Measurements from ENCODE around the gene YARS1.
A peak's percentile ranks its signal among the peaks of the same experiment; 100 is the strongest.

YARS1 gene

DNA sequence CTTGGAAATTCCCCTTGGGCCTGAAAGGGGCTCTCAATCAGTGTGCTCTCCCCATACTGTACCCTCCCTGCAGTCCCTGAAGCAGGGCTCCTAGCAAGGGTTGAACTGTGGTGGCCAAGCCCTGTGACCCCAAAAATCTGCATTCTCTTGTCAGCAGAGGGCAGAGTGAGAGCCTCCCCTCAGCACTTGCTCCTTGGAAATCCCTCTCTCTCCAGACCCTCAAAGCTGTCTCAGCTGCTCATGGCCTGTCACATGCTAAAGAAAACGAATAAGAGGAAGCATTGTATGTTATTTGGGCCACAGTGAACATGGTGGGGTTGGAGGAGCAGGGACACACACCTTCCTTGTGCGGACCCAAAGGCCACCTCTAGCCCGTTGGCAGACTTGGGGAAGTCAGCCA lies 67.4 kb downstream of the YARS1 start:
- no peak overlapping the region for H3K27ac ChIP-seq (ENCODE audit: low read depth, low read length)
- H3K9ac ChIP-seq (ENCODE audit: low read length): no peak overlapping the region
- H3K27me3 ChIP-seq (ENCODE audit: control insufficient read depth, insufficient read depth, low read length): no peaks in the 10 kb centered on the region
- H3K9me3 ChIP-seq (ENCODE audit: control insufficient read depth, insufficient read depth, low read depth, low read length): no peaks in the 10 kb centered on the region
- H3K4me1 ChIP-seq (ENCODE audit: control insufficient read depth, insufficient read depth, low read length): peaks cover 17% of the 10 kb centered on the region
- H3K36me3 ChIP-seq (ENCODE audit: control insufficient read depth, insufficient read depth, low read length): peaks cover 3% of the 10 kb centered on the region; the same call in 1 of the 2 replicates
- H3K4me3 ChIP-seq (ENCODE audit: low read depth, low read length): no peak overlapping the region

DNA sequence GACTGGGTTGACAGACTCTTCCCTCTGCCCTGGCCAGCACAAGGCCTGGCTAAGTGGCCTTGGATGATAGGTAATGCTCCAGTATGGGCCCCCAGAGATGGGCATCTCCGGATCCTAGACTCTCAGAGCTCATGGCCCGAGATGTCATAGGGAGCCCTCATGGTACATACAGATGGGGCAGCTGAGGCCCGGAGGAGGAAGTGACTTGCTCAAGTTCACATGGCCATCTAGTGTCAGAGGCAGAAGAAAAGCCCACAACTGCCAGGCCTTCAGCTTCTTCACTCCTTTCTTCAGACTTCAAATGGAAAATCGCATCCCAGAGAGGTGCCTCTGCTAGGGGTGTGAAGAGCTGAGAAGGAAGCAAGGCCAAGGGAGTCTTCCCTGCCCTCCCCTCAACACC lies 67.8 kb downstream of the YARS1 start:
- Histone ChIP-seq H3K4me3 (ENCODE audit: low read depth, low read length) (no peak overlapping the region), H3K27me3 (ENCODE audit: control insufficient read depth, insufficient read depth, low read length) (no peaks in the 10 kb centered on the region), H3K36me3 (ENCODE audit: control insufficient read depth, insufficient read depth, low read length) (peaks cover 3% of the 10 kb centered on the region; the same call in 1 of the 2 replicates), H3K9me3 (ENCODE audit: control insufficient read depth, insufficient read depth, low read depth, low read length) (no peaks in the 10 kb centered on the region), H3K9ac (ENCODE audit: low read length) (no peak overlapping the region), H3K27ac (ENCODE audit: low read depth, low read length) (no peak overlapping the region), H3K4me1 (ENCODE audit: control insufficient read depth, insufficient read depth, low read length) (peaks cover 17% of the 10 kb centered on the region)

- H3K9ac ChIP-seq (ENCODE audit: low read length): no peak overlapping the region
- H3K36me3 ChIP-seq (ENCODE audit: control insufficient read depth, insufficient read depth, low read length): peaks cover 3% of the 10 kb centered on the region; the same call in 1 of the 2 replicates
- no peak overlapping the region for H3K4me3 ChIP-seq (ENCODE audit: low read depth, low read length)
- H3K9me3 ChIP-seq (ENCODE audit: control insufficient read depth, insufficient read depth, low read depth, low read length): no peaks in the 10 kb centered on the region
- H3K27ac ChIP-seq (ENCODE audit: low read depth, low read length): no peak overlapping the region
- H3K4me1 ChIP-seq (ENCODE audit: control insufficient read depth, insufficient read depth, low read length): peaks cover 20% of the 10 kb centered on the region
- H3K27me3 ChIP-seq (ENCODE audit: control insufficient read depth, insufficient read depth, low read length): no peaks in the 10 kb centered on the region
Measured at GRCh38 chr1:32748926-32749325, 68.2 kb downstream of the YARS1 start.

GRCh38 chr1:32748348-32748747 lies 68.8 kb downstream of the YARS1 start:
- peaks cover 23% of the 10 kb centered on the region for H3K4me1 ChIP-seq (ENCODE audit: control insufficient read depth, insufficient read depth, low read length)
- H3K9me3 ChIP-seq (ENCODE audit: control insufficient read depth, insufficient read depth, low read depth, low read length): no peaks in the 10 kb centered on the region
- H3K27ac ChIP-seq (ENCODE audit: low read depth, low read length): no peak overlapping the region
- H3K36me3 ChIP-seq (ENCODE audit: control insufficient read depth, insufficient read depth, low read length): peaks cover 3% of the 10 kb centered on the region; the same call in 1 of the 2 replicates
- H3K27me3 ChIP-seq (ENCODE audit: control insufficient read depth, insufficient read depth, low read length): no peaks in the 10 kb centered on the region
- no peak overlapping the region for H3K4me3 ChIP-seq (ENCODE audit: low read depth, low read length)
- no peak overlapping the region for H3K9ac ChIP-seq (ENCODE audit: low read length)

DNA sequence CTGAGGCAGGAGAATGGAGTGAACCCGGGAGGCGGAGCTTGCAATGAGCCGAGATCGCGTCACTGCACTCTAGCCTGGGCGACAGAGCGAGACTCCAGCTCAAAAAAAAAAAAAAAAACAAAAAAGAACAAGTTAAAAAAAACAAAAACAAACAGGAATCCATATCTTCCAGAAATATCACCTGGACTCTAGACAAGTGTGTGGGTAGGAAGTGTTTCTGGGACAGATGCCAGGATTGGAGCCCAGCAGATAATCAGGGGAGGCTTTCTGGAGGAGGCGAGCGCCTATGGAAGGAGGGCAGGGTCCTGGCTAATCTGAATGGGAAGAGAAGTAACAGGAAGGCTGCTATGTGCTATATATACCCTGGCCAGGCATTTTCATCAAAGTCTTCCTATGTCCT lies 71.0 kb downstream of the YARS1 start:
- Histone ChIP-seq H3K9me3 (ENCODE audit: control insufficient read depth, insufficient read depth, low read depth, low read length) (no peaks in the 10 kb centered on the region), H3K27ac (ENCODE audit: low read depth, low read length) (no peak overlapping the region), H3K27me3 (ENCODE audit: control insufficient read depth, insufficient read depth, low read length) (no peaks in the 10 kb centered on the region), H3K4me3 (ENCODE audit: low read depth, low read length) (no peak overlapping the region), H3K36me3 (ENCODE audit: control insufficient read depth, insufficient read depth, low read length) (peaks cover 3% of the 10 kb centered on the region; the same call in 1 of the 2 replicates), H3K4me1 (ENCODE audit: control insufficient read depth, insufficient read depth, low read length) (peaks cover 34% of the 10 kb centered on the region), H3K9ac (ENCODE audit: low read length) (no peak overlapping the region)

- Histone ChIP-seq H3K36me3 (ENCODE audit: control insufficient read depth, insufficient read depth, low read length) (peaks cover 3% of the 10 kb centered on the region; the same call in 1 of the 2 replicates), H3K27me3 (ENCODE audit: control insufficient read depth, insufficient read depth, low read length) (no peaks in the 10 kb centered on the region), H3K4me3 (ENCODE audit: low read depth, low read length) (no peak overlapping the region), H3K9me3 (ENCODE audit: control insufficient read depth, insufficient read depth, low read depth, low read length) (no peaks in the 10 kb centered on the region), H3K27ac (ENCODE audit: low read depth, low read length) (no peak overlapping the region), H3K4me1 (ENCODE audit: control insufficient read depth, insufficient read depth, low read length) (peaks cover 40% of the 10 kb centered on the region), H3K9ac (ENCODE audit: low read length) (no peak overlapping the region)
Measured at GRCh38 chr1:32744071-32744425, 73.1 kb downstream of the YARS1 start.

- H3K27ac ChIP-seq (ENCODE audit: low read depth, low read length): no peak overlapping the region
- H3K4me3 ChIP-seq (ENCODE audit: low read depth, low read length): peak overlapping the region; percentile 65; the same call in 1 of the 2 replicates
- peaks cover 3% of the 10 kb centered on the region; the same call in 1 of the 2 replicates for H3K36me3 ChIP-seq (ENCODE audit: control insufficient read depth, insufficient read depth, low read length)
- peaks cover 35% of the 10 kb centered on the region for H3K4me1 ChIP-seq (ENCODE audit: control insufficient read depth, insufficient read depth, low read length)
- no peaks in the 10 kb centered on the region for H3K9me3 ChIP-seq (ENCODE audit: control insufficient read depth, insufficient read depth, low read depth, low read length)
- peak overlapping the region; percentile 91 for H3K9ac ChIP-seq (ENCODE audit: low read length)
- H3K27me3 ChIP-seq (ENCODE audit: control insufficient read depth, insufficient read depth, low read length): no peaks in the 10 kb centered on the region
Measured at GRCh38 chr1:32743380-32744070, 73.6 kb downstream of the YARS1 start.

DNA sequence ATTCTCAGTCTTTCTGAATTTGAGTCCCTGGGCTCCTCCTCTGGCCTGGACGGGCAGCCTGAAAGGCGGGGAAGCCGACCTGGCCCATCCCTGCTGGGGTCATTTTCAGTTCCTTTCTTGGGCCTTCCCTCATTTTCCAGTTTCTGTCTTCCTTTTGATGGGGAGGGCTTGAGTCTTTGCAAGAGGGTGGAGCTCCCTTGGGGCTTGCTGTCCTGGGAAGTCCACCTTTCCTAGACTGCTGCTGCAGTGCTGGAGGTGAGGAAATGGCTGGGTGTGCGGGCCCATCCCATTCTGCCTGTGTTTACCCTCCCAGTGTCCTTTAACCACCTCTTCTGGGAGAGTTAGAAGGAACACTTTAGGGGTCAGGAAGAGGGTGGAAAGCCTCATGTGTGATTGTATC lies 74.2 kb downstream of the YARS1 start:
- Histone ChIP-seq H3K4me3 (ENCODE audit: low read depth, low read length) (peak overlapping the region; percentile 65), H3K4me1 (ENCODE audit: control insufficient read depth, insufficient read depth, low read length) (peaks cover 31% of the 10 kb centered on the region), H3K36me3 (ENCODE audit: control insufficient read depth, insufficient read depth, low read length) (peaks cover 3% of the 10 kb centered on the region; the same call in 1 of the 2 replicates), H3K9me3 (ENCODE audit: control insufficient read depth, insufficient read depth, low read depth, low read length) (no peaks in the 10 kb centered on the region), H3K27me3 (ENCODE audit: control insufficient read depth, insufficient read depth, low read length) (no peaks in the 10 kb centered on the region), H3K27ac (ENCODE audit: low read depth, low read length) (peak overlapping the region; percentile 82; the same call in 1 of the 2 replicates), H3K9ac (ENCODE audit: low read length) (peak overlapping the region; percentile 91)

- Histone ChIP-seq H3K27ac (ENCODE audit: low read depth, low read length) (peak overlapping the region; percentile 82), H3K36me3 (ENCODE audit: control insufficient read depth, insufficient read depth, low read length) (peaks cover 3% of the 10 kb centered on the region; the same call in 1 of the 2 replicates), H3K4me1 (ENCODE audit: control insufficient read depth, insufficient read depth, low read length) (peaks cover 36% of the 10 kb centered on the region), H3K4me3 (ENCODE audit: low read depth, low read length) (peak overlapping the region; percentile 65), H3K9me3 (ENCODE audit: control insufficient read depth, insufficient read depth, low read depth, low read length) (no peaks in the 10 kb centered on the region), H3K9ac (ENCODE audit: low read length) (peak overlapping the region; percentile 91), H3K27me3 (ENCODE audit: control insufficient read depth, insufficient read depth, low read length) (no peaks in the 10 kb centered on the region)
Measured at GRCh38 chr1:32742199-32742947, 74.8 kb downstream of the YARS1 start.

- peak overlapping the region; percentile 65 for H3K4me3 ChIP-seq (ENCODE audit: low read depth, low read length)
- H3K36me3 ChIP-seq (ENCODE audit: control insufficient read depth, insufficient read depth, low read length): peaks cover 3% of the 10 kb centered on the region; the same call in 1 of the 2 replicates
- H3K9me3 ChIP-seq (ENCODE audit: control insufficient read depth, insufficient read depth, low read depth, low read length): no peaks in the 10 kb centered on the region
- H3K27me3 ChIP-seq (ENCODE audit: control insufficient read depth, insufficient read depth, low read length): no peaks in the 10 kb centered on the region
- H3K9ac ChIP-seq (ENCODE audit: low read length): peak overlapping the region; percentile 91
- H3K4me1 ChIP-seq (ENCODE audit: control insufficient read depth, insufficient read depth, low read length): peaks cover 44% of the 10 kb centered on the region
- peak overlapping the region; percentile 82 for H3K27ac ChIP-seq (ENCODE audit: low read depth, low read length)
Measured at GRCh38 chr1:32741413-32742198, 75.6 kb downstream of the YARS1 start.

Measured in HUES6 (cell line).